Stimulated activated CD8-positive, alpha-beta memory T cell treated with anti-CD3 and anti-CD28 coated beads, Interleukin-7, amount 100 ng/mL, for 48 hours (primary cell): ENCODE data around the gene PADI6.
A peak's percentile ranks its signal among the peaks of the same experiment; 100 is the strongest.

Source experiments
- DNase-seq, 2 donors: peaks; one replicate each; pipeline ENCODE4 v3.0.0-alpha.2; 2020; ENCODE audit warnings: low read depth in 1 of 2; ENCODE audit errors: extremely low read depth in 1 of 2

The PADI6 gene

DNA sequence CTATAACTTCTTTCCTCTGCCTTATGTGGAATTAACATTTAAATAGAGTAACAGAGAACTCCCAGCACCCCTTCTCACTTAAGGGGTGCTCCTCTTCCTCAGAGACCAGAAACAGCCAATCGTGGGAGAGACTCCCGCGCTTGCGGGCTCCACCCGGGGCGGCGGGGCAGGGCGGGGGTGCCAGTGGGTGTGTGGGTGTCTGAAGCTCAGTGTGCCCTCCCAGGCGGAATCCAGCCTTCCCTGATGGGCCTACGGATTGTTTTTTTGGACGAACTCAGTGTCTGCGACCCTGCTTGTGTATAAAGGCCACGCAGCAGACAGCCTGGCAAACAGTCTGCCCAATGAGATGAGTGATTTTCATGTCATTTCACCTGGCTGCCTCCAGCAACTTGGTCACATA lies 61.3 kb downstream of the PADI6 start:
- no peak for DNase-seq

DNA sequence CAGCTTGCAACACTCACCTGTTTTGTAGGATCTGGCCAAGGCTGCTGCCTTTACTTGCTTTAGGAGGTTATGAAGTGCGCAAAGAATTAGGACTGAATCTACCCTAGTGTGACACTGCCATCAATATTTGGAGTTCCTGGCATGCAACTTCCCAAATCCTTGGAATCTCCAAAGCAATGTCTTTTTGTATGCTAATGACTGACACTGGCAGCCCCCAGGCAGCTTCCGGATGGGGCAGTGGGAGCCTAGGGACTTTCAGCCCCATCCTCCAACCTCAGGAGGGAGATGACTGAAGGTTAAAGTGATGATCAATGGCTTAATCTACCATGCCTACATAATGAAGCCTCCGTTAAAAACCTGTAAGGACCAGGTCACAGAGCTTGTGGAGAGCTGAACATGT lies 62.0 kb downstream of the PADI6 start:
- DNase-seq, result no peak

DNA sequence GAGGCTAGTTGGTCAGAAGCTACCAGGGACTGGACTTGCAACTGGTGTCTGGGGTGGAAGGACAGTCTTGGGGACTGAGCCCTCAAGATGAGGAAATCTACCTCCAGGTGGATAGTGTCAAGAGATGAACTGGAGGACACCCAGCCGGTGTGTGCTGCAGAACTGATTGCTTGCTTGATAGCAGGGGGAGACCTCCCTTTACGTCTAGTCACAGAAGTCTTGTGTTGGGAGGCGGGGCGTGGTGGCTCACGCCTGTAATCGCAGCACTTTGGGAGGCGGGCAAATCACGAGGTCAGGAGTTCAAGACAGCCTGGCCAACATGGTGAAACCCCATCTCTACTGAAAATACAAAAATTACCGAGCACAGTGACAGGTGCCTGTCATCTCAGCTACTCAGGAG lies 62.6 kb downstream of the PADI6 start:
- DNase-seq, result no peak

DNA sequence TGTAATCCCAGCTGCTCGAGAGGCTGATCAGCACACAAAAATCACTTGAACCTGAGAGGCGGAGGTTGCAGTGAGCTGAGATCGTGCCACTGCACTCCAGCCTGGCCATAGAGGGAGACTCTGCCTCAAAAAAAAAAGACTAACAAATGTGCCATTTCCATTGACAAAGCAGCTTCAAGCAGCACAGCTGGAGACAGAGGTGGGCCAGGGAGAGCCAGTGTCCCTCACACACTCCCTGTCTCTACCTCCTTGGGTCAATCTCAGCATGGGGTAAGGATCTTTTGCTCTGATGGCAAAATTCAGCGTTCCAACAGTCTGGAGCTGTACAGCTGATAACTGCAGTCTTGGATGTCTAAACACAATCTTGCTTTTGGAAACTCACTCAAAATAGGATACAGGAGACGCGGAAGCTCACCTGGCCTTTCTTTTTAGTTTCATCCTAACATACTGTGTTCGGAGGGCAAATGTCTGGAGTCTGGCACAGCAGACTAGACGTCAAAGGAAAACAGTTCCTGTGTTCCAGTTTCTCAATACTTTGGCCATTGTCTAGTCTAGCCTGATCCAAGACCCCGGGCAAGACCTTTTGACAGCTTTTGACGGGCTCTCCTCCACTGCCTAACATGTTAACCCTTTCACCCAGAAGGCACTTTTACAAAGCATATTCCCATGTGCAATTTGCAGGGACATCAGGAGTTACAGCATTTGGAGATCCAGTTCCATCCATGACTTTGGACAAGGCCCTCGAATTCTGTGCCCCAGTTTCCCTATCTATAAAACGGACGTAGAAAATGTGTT lies 64.6 kb downstream of the PADI6 start:
- DNase-seq, result no peak

DNA sequence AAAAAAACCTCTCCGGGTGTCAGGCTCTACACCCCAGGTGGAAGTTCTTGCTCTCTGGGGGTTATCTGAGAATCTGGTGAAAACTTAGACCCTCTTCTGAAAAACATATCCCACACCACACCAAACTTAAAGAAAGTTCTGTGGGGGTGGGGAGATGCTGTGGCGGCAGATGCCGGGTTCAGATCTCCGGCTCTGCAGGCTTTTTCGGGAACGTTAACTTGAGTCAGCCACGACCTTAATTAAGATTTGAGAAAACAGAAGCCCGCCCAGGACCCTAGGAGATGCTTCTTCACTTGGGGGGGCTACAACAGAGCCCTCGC lies 65.2 kb downstream of the PADI6 start:
- no peak for DNase-seq

DNA sequence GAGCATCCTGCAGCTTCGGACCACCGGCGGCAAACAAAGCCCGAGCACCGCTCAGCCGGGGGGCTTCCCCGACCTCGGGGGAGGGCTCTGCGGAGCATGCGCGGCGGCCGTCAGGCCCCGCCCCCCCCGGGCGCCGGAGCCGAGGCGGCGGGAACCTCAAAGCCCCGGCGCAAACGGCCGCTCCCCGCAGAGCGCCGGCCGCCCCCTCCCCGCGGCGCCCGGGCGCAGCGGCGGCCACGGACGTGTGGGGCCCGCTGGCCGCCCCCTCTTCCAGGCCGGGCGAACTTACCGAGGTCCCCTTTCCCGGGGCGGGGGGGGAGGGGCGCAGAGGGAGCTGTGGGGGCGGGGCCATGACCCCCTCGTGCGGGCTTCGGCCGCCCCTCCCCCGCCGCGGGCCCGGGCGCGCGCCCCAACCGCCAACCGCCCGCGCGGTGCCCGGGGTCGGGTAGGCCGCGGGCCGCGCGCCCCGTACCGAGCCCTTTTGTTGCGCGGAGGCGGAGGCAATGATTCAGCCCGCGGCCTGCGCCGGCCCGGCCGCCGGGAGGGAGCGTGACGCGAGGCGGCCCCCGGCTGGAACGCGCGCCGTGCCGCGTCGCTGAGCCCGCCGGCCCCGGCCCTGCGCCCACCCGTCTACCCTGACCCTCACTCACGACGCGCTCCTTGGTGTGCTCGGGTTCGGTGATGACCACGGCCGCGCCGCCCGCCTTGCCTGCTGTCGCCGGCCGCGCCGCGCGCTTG lies 65.8 kb downstream of the PADI6 start:
- peak; percentile 22 to 32 for DNase-seq

DNA sequence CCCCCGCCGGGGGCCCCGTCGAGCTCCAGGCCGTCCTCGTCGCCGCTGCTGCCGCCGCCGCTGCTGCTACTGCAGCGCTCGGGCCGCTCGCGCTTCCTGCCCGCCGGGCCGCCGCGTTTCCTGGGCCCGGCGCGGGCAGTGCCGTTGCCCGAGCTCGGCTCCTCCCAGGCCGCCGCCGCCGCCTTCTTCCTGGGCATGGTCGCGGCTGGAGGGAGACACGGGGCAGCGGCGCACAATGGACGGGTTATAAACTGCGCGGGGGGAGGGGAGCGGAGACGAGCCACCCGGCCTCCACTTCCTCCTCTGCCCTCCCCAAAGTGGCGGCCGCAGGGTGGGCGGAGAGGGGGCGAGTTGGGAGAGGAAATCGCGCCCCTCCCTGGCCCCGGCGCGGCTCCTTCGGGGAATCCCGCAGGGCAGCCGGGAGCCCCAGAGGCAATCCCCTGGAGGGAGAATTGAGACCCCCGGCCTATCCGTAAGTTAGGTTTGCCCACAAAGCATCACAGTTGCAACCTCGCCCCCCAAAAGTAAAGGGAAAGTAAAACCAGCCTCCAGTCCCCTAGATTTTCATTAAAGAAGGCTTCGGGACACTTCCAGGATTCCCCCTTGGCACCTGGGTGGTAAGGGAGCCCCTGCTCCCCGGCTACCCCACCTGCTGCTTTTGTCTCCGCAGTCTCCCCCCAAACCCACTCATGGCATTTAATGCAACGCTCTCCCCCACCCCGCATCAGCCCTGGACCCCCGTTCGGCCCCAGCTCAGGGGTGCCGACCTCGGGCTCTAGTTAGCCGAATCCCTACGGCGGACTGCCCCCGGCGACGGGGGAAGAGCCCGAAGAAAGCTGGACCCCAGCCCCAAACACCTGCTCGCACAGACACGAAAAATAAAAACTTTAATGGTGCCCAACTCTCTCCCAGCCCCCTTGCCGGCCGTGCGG lies 66.6 kb downstream of the PADI6 start:
- DNase-seq, result peak; percentile 74 to 83

DNA sequence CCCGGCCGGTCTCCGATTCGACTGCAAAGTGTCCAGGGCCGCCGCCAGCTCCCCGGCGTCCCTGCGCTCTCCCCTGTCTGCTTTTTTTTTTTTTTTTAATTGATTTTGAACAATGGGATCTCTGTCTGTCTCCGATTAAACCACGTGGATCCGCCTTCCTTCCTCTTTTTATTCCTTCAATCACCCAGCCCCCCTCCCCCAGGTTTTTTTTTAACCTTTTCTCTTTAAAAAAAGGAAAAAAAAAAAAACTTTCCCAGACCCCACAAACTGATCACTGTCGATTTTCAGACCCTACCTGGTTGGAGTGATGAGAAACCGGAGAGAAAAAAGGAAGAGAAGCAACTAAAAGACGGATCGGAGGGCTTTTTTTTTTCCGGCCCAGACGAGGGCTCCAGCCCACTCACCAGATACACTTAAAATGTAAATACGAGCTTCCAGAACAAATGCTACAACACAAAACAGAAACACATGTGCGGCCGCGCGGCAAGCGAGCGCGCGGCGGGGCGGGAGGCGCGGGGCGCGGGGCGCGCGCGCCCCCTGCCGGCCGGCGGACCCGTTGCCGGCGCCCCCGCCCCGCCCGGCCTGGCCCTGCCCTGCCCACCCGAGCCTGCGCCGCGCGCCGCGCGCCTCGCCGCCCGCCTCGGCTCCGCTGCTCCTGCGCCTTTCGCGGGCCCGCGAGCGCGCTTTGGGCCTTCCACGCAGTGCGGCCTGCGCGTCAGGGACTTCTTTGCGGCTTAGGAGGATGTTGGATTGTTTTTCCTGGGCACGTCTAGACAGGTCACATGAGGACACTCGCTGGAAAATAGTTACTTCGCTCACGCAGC lies 67.5 kb downstream of the PADI6 start, which contains the start of gene RCC2:
Gene RCC2, minus strand, starts transcription at position 428 of the 824 bp plus-strand sequence. CDS start 1,163 bp downstream, outside the sequence.
- DNase-seq, result peak; percentile 50 to 53

DNA sequence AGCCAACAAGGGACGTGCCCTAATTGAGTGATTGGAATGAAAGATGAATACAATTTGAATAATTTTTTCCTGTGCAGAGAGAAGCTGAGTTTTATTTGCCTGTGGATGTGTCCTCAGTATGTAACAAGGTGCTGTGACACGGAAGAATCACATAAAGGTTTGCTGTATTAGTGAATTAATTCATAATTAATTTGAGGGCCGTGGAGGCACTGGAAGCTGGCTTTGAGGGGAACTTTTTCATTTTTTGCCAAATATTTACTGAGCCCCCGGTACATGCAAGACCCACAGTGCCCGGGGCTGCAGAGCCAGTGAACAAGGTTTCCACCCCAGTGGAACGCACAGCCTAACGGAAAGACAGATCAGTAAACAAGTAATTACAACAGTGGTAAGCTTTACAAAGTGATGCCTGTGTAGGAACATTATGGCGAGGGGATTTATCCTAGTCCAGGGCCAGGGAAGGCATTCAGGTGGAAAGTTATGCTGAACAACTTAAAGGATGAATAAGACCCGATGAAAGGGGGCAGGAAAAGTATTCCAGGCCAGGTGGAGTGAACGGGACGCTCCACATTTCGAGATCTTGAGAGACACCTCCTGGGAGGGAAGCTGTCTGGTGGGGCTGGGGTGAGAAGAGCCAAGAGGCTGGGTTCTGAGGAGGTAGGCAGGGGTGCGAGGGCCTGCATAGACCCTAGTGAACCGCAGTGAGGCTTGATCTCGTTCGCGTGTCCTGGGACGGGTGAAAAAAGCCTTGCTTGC lies 68.3 kb downstream of the PADI6 start:
- DNase-seq, result no peak

DNA sequence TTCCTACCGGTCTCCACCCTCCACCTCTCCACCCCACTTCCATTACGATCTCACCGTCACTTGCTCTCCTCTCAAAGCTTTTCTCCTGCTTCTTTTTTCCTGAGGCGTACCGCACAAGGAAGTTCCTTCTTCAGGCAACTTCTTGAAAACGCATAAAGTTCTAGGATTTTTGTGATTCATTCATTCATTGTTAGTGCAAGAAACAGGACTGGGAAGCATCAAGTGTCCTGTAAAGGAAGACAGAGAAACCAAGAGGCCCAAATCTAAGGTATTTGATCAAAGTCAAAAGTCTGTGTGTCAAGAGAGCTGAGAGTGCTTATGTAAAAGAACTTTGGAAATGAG lies 68.8 kb downstream of the PADI6 start:
- no peak for DNase-seq

DNA sequence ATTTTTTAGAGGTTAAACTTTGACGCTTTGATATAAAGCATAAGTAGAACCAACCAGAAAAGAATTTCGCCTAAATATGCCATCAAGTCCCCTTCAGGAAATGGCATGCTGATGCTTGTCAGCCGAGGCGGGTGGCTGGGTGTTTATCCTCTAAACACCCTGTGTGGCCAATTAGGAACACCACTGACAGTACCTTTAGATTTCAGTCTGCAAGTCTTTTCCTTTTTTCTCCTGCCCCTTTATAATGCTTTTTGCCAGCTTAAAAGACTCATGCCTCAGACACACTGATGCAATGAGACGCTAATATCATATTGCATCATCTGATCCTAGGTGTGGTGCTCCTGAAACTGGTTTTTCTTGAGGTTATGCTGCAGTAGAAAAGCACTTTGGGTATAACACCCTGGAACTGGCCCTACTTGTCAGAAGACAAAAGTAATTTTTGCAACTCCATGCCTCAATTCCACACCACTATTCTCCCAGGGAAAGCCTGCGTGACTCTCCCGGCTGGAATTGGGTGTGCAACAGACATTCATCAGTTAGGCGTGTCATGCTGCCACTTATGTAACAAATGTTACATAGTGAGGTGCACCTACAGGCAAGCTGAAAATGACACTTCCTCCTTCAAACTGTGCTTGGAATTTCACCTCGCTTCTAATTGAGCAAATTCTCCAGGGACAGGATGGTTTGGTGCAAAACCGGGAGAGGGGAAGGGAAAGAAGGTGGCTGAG lies 69.4 kb downstream of the PADI6 start:
- no peak for DNase-seq

DNA sequence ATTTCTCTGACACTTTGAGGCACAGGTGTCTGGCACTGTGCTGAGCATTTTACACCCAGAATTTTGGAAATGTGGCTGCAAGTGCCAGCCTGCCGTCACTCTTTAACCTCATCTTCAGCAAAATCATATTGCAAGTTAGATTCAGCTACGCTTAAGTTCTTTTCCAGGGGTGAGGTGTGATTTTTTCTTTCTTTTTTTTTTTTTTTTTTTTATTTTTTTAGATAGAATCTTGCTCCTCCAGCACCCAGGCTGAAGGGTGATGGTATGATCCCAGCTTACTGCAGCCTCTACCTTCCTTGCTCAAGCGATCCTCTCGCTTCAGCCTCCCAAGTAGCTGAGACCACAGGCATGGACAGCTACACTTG lies 70.0 kb downstream of the PADI6 start:
- no peak for DNase-seq

DNA sequence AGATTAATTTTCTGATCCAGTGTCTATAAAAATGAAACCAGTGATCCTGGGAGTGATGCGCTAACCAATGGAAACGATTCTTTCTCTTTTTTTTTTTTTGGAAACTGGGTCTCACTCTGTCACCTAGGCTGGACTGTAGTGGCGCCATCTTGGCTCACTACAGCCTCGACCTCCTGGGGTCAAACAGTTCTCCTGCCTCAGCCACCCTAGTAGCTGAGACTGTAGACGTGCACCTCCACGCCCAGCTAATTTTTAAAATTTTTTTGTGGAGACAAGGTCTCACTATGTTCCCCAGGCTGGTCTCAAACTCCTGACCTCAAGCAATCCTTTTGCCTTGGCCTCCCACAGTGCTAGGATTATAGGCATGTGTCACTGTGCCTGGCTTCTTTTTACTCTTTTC lies 70.8 kb downstream of the PADI6 start:
- DNase-seq, result no peak

DNA sequence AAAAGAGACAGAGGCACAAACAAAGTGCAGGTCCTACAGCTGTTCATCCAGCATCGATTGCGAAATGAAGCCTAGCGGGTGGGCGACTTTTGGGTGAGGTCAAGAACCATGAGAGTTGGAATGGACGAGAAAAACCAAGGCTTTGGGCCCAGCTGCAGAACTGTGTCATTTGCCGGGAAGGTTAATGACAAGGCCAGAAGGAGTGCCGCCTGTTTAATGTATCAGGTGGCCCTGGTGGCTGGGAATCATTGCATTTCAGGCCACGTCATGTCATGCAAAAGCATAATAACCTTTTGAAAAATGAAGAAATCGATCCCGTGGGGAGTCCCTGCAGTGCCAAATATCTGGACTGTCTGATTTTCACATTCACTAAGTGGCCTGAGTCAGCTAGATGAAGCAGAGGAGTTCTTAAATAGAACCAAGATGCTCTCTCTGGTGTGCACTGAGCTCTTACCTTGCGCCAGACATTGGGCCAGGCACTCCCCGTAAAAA lies 75.6 kb downstream of the PADI6 start:
- no peak for DNase-seq
